ENCODE results near the gene EME2. TPM values are rescaled to one million over a fixed set of nuclear protein-coding genes. Genes with fewer than 3 reads are reported as not detected.

Gene EME2
- total RNA-seq, 5 donors from 2014 or later (not counting 1 experiment from before 2014, with no cell fraction given): 23.0 to 50.6 (median 34.5) TPM

GRCh38 chr16:1820096-1820945 lies 47.7 kb downstream of the EME2 start:
- H3K9me3 ChIP-seq: no peaks in the 10 kb centered on the region
- no peak overlapping the region for H3K27ac ChIP-seq (ENCODE audit: low read length)
- no peak overlapping the region for H3K4me3 Mint-ChIP-seq
- ChIA-PET POLR2A (no interaction called here), CTCF (no interaction called here)
- H3K36me3 ChIP-seq (ENCODE audit: control insufficient read depth in 2 of 2, extremely low read depth in 1 of 2, insufficient read depth in 1 of 2, low read length in 1 of 2): peaks cover 45 to 69% of the 10 kb centered on the region in 2 donors
- 97% methylated on average over 16 of the region's 25 CpGs for WGBS (ENCODE audit: insufficient coverage)
- H3K4me1 Mint-ChIP-seq: peaks cover 7 to 18% (median 14%) of the 10 kb centered on the region in 3 donors
- no peak overlapping the region for H3K27ac Mint-ChIP-seq
- H3K4me1 ChIP-seq (ENCODE audit: control insufficient read depth in 1 of 2, extremely low read depth in 1 of 2, insufficient read depth in 2 of 2, low read length in 2 of 2): peaks cover 2 to 37% of the 10 kb centered on the region in 2 experiments
- no peak for DNase-seq
- H3K27me3 ChIP-seq (replicated peaks in 1 of 2; ENCODE audit: control insufficient read depth in 2 of 2, extremely low read depth in 1 of 2, insufficient read depth in 2 of 2, low read length in 1 of 2): no peaks in the 10 kb centered on the region
- H3K4me3 ChIP-seq (ENCODE audit: control insufficient read depth in 1 of 2, extremely low read depth in 1 of 2, low read length in 1 of 2): no peak overlapping the region
- no peak for ATAC-seq (replicated peaks in 1 of 4)
- no peaks in the 10 kb centered on the region for H3K9me3 Mint-ChIP-seq
- H3K36me3 Mint-ChIP-seq: peaks cover 3% of the 10 kb centered on the region
- H3K27me3 Mint-ChIP-seq: no peaks in the 10 kb centered on the region

- H3K27me3 ChIP-seq (replicated peaks in 1 of 2; ENCODE audit: control insufficient read depth in 2 of 2, extremely low read depth in 1 of 2, insufficient read depth in 2 of 2, low read length in 1 of 2): no peaks in the 10 kb centered on the region
- ChIA-PET POLR2A (no interaction called here), CTCF (no interaction called here)
- H3K36me3 ChIP-seq (ENCODE audit: control insufficient read depth in 2 of 2, extremely low read depth in 1 of 2, insufficient read depth in 1 of 2, low read length in 1 of 2): peaks cover 40 to 66% of the 10 kb centered on the region in 2 donors
- no peaks in the 10 kb centered on the region for H3K9me3 Mint-ChIP-seq
- no peak overlapping the region for H3K27ac ChIP-seq (ENCODE audit: low read length)
- 89% methylated on average over 9 of the region's 12 CpGs for WGBS (ENCODE audit: insufficient coverage)
- DNase-seq (no peak), ATAC-seq (replicated peaks in 1 of 4) (no peak)
- H3K27ac Mint-ChIP-seq: no peak overlapping the region
- H3K4me3 Mint-ChIP-seq: no peak overlapping the region
- H3K27me3 Mint-ChIP-seq: no peaks in the 10 kb centered on the region
- peaks cover 3 to 43% of the 10 kb centered on the region in 2 experiments for H3K4me1 ChIP-seq (ENCODE audit: control insufficient read depth in 1 of 2, extremely low read depth in 1 of 2, insufficient read depth in 2 of 2, low read length in 2 of 2)
- no peaks in the 10 kb centered on the region for H3K9me3 ChIP-seq
- peaks cover 7 to 22% (median 20%) of the 10 kb centered on the region in 3 donors for H3K4me1 Mint-ChIP-seq
- H3K4me3 ChIP-seq (ENCODE audit: control insufficient read depth in 1 of 2, extremely low read depth in 1 of 2, low read length in 1 of 2): no peak overlapping the region
- H3K36me3 Mint-ChIP-seq: no peaks in the 10 kb centered on the region
These were observed 48.3 kb downstream of the EME2 start for GRCh38 chr16:1820946-1821290.

- no peaks in the 10 kb centered on the region for H3K9me3 Mint-ChIP-seq
- Histone ChIP-seq H3K27ac (ENCODE audit: low read length) (no peak overlapping the region), H3K9me3 (no peaks in the 10 kb centered on the region), H3K27me3 (replicated peaks in 1 of 2; ENCODE audit: control insufficient read depth in 2 of 2, extremely low read depth in 1 of 2, insufficient read depth in 2 of 2, low read length in 1 of 2) (no peaks in the 10 kb centered on the region), H3K4me1 (ENCODE audit: control insufficient read depth in 1 of 2, extremely low read depth in 1 of 2, insufficient read depth in 2 of 2, low read length in 2 of 2) (peaks cover 3 to 43% of the 10 kb centered on the region in 2 experiments), H3K36me3 (ENCODE audit: control insufficient read depth in 2 of 2, extremely low read depth in 1 of 2, insufficient read depth in 1 of 2, low read length in 1 of 2) (peaks cover 31 to 57% of the 10 kb centered on the region in 2 donors), H3K4me3 (ENCODE audit: control insufficient read depth in 1 of 2, extremely low read depth in 1 of 2, low read length in 1 of 2) (no peak overlapping the region)
- CTCF ChIA-PET: no interaction called here
- no peak overlapping the region for H3K4me3 Mint-ChIP-seq
- DNase-seq (no peak), ATAC-seq (replicated peaks in 1 of 4) (no peak)
- no peak overlapping the region for H3K27ac Mint-ChIP-seq
- H3K36me3 Mint-ChIP-seq: no peaks in the 10 kb centered on the region
- WGBS (ENCODE audit: insufficient coverage): 95% methylated on average over 16 of the region's 24 CpGs
- POLR2A ChIA-PET: no interaction called here
- H3K27me3 Mint-ChIP-seq: no peaks in the 10 kb centered on the region
- peaks cover 7 to 22% (median 21%) of the 10 kb centered on the region in 3 donors for H3K4me1 Mint-ChIP-seq
These were observed 49.4 kb downstream of the EME2 start for GRCh38 chr16:1821861-1822611.

GRCh38 chr16:1822801-1823200 lies 50.2 kb downstream of the EME2 start:
- H3K4me1 ChIP-seq (ENCODE audit: control insufficient read depth in 1 of 2, extremely low read depth in 1 of 2, insufficient read depth in 2 of 2, low read length in 2 of 2): peaks cover 7 to 50% of the 10 kb centered on the region in 2 experiments
- CTCF ChIA-PET: interaction anchor here in 1 of 2 donors (0.6 to 1.0 kb wide), 3 partner anchors 8 to 660 kb away, joined by 4 to 5 read pairs (median 4); no protein-coding TSS in a partner anchor
- 96% methylated on average over 8 of the region's 16 CpGs for WGBS (ENCODE audit: insufficient coverage)
- H3K27ac Mint-ChIP-seq: no peak overlapping the region
- H3K27ac ChIP-seq (ENCODE audit: low read length): no peak overlapping the region
- H3K9me3 Mint-ChIP-seq: no peaks in the 10 kb centered on the region
- H3K4me1 Mint-ChIP-seq: peaks cover 15 to 28% (median 28%) of the 10 kb centered on the region in 3 donors
- POLR2A ChIA-PET: no interaction called here
- H3K36me3 ChIP-seq (ENCODE audit: control insufficient read depth in 2 of 2, extremely low read depth in 1 of 2, insufficient read depth in 1 of 2, low read length in 1 of 2): peaks cover 31 to 49% of the 10 kb centered on the region in 2 donors
- no peaks in the 10 kb centered on the region for H3K9me3 ChIP-seq
- H3K27me3 ChIP-seq (replicated peaks in 1 of 2; ENCODE audit: control insufficient read depth in 2 of 2, extremely low read depth in 1 of 2, insufficient read depth in 2 of 2, low read length in 1 of 2): no peaks in the 10 kb centered on the region
- H3K27me3 Mint-ChIP-seq: no peaks in the 10 kb centered on the region
- H3K4me3 ChIP-seq (ENCODE audit: control insufficient read depth in 1 of 2, extremely low read depth in 1 of 2, low read length in 1 of 2): no peak overlapping the region
- DNase-seq (no peak), ATAC-seq (replicated peaks in 1 of 4) (no peak)
- no peaks in the 10 kb centered on the region for H3K36me3 Mint-ChIP-seq
- H3K4me3 Mint-ChIP-seq: no peak overlapping the region

GRCh38 chr16:1823821-1824220 lies 51.2 kb downstream of the EME2 start:
- Histone ChIP-seq H3K27me3 (replicated peaks in 1 of 2; ENCODE audit: control insufficient read depth in 2 of 2, extremely low read depth in 1 of 2, insufficient read depth in 2 of 2, low read length in 1 of 2) (no peaks in the 10 kb centered on the region), H3K36me3 (ENCODE audit: control insufficient read depth in 2 of 2, extremely low read depth in 1 of 2, insufficient read depth in 1 of 2, low read length in 1 of 2) (peaks cover 31 to 40% of the 10 kb centered on the region in 2 donors), H3K4me3 (ENCODE audit: control insufficient read depth in 1 of 2, extremely low read depth in 1 of 2, low read length in 1 of 2) (no peak overlapping the region), H3K4me1 (ENCODE audit: control insufficient read depth in 1 of 2, extremely low read depth in 1 of 2, insufficient read depth in 2 of 2, low read length in 2 of 2) (peaks cover 10 to 54% of the 10 kb centered on the region in 2 experiments), H3K9me3 (no peaks in the 10 kb centered on the region), H3K27ac (ENCODE audit: low read length) (no peak overlapping the region)
- H3K4me1 Mint-ChIP-seq: peaks cover 16 to 37% (median 36%) of the 10 kb centered on the region in 3 donors
- no peaks in the 10 kb centered on the region for H3K9me3 Mint-ChIP-seq
- H3K27ac Mint-ChIP-seq: peak overlapping the region in 1 of 2 donors; percentile 36
- POLR2A ChIA-PET: no interaction called here
- no peaks in the 10 kb centered on the region for H3K36me3 Mint-ChIP-seq
- no peaks in the 10 kb centered on the region for H3K27me3 Mint-ChIP-seq
- 89% methylated on average over 7 of the region's 9 CpGs for WGBS (ENCODE audit: insufficient coverage)
- H3K4me3 Mint-ChIP-seq: peak overlapping the region in 2 of 3 donors; percentile 77 to 81
- ATAC-seq (replicated peaks in 1 of 4) (no peak), DNase-seq (no peak)
- CTCF ChIA-PET: interaction anchor here in 1 of 2 donors (1.0 kb wide), 1 partner anchor 9 kb away, joined by 5 read pairs; no protein-coding TSS in a partner anchor

GRCh38 chr16:1825381-1825863 lies 52.8 kb downstream of the EME2 start:
- DNase-seq (no peak), ATAC-seq (replicated peaks in 1 of 4) (no peak)
- Mint-ChIP-seq H3K9me3 (no peaks in the 10 kb centered on the region), H3K4me3 (peak overlapping the region; percentile 77 to 85 (median 81)), H3K4me1 (peaks cover 28 to 50% (median 46%) of the 10 kb centered on the region in 3 donors), H3K27ac (peak overlapping the region; percentile 87 to 90), H3K36me3 (no peaks in the 10 kb centered on the region), H3K27me3 (no peaks in the 10 kb centered on the region)
- POLR2A ChIA-PET: no interaction called here
- Histone ChIP-seq H3K9me3 (no peaks in the 10 kb centered on the region), H3K4me3 (ENCODE audit: control insufficient read depth in 1 of 2, extremely low read depth in 1 of 2, low read length in 1 of 2) (peak overlapping the region; percentile 35 to 51), H3K27ac (ENCODE audit: low read length) (peak overlapping the region; percentile 55), H3K36me3 (ENCODE audit: control insufficient read depth in 2 of 2, extremely low read depth in 1 of 2, insufficient read depth in 1 of 2, low read length in 1 of 2) (peaks cover 19 to 24% of the 10 kb centered on the region in 2 donors), H3K4me1 (ENCODE audit: control insufficient read depth in 1 of 2, extremely low read depth in 1 of 2, insufficient read depth in 2 of 2, low read length in 2 of 2) (peaks cover 10 to 57% of the 10 kb centered on the region in 2 experiments), H3K27me3 (replicated peaks in 1 of 2; ENCODE audit: control insufficient read depth in 2 of 2, extremely low read depth in 1 of 2, insufficient read depth in 2 of 2, low read length in 1 of 2) (no peaks in the 10 kb centered on the region)
- 67% methylated on average over 12 of the region's 15 CpGs for WGBS (ENCODE audit: insufficient coverage)
- CTCF ChIA-PET: no interaction called here
